Amniotic stem cell (primary cell): ENCODE measurements around the gene NR4A3.
A peak's percentile ranks its signal among the peaks of the same experiment; 100 is the strongest.

Source experiments
- DNase-seq: peaks from one replicate; lab custom pipeline; 2025; lab: John Stamatoyannopoulos, UW

Gene NR4A3

DNA sequence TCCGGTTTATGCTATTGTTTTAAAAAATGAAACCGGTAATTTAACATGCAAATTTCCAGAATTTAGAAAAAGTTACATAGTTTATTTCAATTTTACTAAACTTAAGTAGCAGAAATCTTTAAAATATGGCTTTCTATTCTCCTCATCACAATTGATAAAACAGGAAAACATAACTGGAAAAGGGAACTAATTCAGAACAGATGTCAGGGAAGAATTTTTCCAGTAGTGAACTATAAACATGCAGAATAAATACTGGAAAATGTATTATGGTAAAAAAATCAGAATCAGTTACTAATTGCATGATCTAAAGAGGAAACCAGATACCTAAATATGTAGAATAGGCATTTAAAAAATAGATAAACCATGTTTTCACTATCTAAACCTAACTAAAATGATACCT lies 7.3 kb upstream of the NR4A3 start:
- no peak for DNase-seq

DNA sequence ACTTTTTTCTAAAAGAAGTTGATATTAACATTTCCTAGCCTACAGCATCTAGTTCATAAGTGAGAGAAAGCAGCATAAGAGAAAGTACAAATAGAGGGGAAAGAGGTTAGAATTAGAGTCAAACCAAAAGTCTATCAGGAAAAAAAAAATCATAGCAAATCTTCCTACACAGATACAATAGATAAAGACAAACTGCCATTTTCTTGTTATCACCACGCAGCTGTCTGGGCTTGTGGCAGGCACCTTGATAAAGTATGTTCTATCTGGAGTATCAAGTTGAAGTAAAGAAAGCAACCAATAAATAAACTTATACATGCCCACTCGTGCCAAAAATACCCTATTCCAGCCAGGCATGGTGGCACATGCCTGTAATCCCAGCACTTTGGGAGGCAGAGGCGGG lies 5.3 kb upstream of the NR4A3 start:
- no peak for DNase-seq

DNA sequence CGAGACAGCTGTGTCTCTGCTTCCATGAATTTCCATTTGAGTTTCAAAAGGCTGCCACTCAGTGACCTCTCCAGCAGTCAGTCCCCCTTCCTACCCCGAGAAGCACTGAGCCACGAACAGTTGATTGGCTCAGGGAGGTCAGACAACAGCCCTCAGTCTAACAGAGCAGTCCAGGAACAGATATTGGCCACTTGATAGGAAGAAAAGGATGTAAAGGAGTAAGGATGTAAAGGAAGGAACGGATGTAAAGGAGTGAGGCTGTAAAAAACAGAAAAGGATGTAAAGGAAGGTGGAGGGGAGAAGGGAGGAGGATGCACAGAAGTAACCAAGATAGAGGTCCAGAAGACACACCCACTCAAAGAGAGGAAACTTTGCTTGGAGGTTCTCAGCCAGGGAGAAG lies 3.2 kb upstream of the NR4A3 start:
- DNase-seq = no peak

DNA sequence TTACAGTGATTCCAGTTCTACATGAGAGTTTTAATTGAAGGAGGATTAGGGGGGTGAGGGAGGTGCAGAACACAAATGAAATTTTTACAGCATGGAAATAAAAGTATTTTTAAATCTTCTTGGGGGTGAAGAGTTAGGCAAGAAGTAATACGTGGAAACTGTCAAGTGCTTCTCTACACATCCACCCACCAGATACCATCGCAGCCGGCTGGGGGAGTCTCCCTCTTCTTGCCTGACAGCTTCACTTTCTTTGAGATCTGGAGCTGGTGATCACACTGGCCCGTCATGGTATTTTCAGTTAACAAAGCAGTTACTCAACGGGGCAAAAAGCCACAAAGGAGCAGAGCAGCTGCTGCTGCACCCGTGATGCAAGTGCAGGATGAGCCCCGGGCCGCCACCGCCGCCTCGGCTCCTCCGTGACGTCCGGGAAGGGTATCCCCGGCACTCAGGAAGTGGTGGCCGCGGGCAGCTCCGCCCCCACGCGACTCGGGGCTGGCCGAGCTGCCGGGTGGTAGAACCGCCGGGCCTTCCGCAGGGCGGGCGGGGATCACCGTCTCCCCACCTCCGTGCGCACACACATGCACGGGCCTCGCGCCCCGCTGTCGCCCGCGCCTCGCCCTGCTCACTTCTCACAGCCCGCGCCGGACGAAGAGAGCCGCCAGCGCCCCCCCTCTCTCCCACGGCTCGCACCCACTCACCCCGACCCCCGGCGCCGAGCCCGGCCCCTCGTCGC lies 2.4 kb upstream of the NR4A3 start:
- peak; percentile 89 for DNase-seq

DNA sequence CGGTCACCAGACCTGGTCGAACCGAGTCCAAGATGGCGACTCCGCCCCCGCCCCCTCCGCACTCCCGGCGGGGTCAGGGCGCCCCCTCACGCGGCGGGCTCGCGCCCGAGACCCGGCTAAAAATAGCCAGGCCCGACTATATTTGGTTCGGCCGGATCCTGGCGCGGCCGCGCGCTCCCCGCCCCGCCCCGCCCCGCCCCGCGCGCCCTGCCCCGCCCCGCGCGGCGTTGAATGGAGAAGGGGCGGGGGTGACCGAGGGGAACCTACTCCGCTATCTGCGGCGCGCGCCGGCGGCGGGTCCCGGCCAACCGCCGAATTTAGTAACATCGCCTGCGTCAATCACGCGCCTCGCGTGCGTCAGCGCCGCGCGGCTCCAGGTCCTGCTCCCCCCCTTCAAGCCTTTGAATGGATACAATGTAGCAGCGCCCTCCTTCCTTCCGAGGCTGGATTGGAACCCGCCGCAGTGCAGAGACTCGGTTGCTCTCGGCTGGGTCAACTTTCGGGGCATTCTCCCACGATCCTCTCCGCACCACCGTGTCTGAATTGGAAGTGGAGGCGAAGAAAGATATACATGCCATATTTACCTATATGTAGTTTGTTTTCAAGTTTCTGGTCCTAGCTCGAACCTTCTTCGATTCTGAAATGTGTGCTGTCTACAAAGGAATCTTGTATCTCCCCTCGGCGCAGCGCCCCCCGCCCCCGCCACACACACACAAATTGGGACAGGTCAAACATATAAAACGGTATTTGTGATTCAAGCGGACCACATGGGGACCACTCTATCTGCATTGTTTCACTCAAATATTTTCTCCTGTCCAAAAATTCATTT lies 1.6 kb upstream of the NR4A3 start:
- DNase-seq = peak; percentile 97

DNA sequence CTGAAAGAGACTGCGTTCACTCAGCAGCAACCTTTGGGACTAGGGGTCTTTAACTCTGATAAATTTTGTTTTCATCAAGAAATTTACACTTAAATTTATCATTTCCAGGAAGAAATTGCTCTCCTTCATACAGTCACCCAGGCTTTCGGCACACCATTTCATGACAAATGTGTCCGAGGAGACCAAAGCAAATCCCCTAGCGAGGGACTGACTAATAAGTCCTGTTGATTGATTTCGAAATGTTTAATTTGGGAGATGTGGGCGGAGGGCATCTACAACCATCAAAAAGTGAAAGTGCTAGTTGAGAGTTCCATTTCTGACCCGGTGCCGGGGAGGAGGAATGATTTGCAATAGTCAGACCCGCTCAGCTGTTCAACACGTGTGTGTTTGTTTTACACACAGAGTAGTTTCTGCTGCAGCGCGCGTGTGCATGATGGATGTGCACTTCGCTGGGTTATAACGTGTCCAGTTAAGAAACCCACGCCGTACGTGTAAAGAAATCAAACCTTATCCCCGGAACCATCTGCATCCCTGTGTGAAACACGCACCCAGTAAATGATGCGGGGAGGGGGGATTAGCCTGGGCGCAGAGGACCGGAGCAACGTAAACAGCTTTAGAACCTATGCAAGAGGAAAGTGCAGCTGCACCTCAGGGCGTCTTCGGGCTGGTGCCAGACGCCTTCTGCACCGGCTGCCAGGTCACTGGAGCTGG lies 845 bp upstream of the NR4A3 start:
- DNase-seq = peak; percentile 62

DNA sequence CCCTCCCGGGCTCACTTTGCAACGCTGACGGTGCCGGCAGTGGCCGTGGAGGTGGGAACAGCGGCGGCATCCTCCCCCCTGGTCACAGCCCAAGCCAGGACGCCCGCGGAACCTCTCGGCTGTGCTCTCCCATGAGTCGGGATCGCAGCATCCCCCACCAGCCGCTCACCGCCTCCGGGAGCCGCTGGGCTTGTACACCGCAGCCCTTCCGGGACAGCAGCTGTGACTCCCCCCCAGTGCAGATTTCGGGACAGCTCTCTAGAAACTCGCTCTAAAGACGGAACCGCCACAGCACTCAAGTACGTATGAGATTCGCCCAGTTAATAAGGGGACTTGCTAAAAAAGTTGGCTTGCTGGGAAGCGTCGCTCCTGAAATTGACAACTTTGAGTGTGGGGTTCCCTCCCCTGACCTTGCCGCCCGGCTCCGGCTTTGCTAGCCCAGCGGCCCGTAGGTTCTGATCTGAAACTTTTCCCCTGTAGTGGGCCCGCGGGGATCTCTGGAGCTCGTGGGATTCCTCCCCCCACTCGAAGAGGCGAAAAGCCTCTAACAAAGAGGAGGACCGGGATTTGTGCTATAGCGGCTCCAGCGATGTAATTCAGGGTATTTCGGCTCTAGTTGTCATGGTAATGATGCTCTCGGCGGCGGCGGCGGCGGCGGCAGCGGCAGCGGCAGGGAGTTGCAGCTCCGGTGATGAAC lies 572 bp downstream of the NR4A3 start:
- DNase-seq = peak; percentile 58

DNA sequence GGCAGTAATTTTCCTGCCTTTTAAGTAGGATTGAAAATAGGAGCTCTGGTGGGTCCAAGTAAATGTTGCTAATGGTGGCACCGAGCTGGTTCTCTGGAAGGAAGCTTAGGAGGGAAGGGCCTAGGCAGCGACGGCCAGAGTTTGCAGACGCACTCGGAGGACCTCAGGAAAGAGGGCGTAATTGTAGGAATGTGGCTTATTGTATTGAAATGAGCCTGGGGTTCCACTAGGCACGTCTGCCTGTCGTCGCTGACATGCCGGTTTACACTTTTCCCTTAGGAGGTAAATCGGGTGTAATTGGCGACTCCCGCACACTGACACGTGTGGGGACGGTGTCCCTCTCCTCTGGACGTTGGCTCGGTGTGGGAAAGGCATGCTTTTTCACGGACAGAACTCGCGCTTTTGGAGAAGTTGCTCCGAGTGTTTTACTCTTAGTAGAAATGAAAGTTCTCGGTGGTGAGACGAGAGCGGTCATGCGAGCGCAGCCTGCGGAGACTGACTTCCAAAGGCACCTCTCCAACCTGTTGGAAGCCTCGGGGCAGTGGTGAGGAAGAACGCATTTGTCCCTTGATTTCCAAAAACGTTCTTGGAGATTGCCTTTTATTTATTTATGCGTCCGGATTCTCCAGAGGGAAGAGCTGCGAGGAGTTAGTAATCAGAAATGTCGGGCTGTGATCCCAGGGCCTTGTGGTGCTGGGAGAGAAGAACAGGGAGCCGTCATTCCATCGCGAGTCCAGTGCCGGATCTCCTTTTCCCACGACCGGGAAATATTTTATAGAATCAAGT lies 1.3 kb downstream of the NR4A3 start:
- DNase-seq = peak; percentile 6

DNA sequence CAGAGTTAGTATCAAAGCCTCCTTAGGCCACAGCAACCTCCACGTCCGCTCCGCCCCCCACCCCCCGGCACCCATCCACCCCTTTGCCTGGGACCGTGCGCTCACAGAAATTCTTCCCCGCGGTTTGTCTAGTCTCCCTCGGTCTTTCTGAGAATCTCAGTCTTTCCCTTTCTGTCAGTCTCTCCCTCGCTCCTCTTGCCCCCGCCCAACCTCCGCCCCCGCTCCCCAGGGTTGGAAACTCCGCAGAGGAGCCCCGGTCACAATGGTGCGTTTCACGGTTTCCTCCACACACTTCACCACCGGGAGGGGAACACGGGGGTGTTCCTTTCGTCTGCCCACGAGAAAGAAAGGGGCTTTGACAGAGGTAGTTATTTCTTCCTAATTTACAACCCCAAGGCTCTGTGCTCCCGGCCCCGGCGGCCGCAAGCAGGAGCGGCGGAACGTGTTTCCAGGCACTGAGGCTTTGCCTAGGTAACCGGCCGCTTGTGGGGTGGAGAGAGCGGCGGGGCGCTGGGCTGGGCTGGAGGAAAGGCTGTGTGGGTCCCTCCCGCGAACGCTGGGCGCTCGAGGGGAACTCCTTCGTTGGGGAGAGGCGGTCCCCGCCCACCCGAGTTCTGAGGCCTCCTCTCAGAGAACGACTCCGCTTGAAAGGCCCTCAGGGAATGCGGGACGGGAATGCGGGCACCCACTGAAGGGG lies 2.1 kb downstream of the NR4A3 start:
- no peak for DNase-seq

DNA sequence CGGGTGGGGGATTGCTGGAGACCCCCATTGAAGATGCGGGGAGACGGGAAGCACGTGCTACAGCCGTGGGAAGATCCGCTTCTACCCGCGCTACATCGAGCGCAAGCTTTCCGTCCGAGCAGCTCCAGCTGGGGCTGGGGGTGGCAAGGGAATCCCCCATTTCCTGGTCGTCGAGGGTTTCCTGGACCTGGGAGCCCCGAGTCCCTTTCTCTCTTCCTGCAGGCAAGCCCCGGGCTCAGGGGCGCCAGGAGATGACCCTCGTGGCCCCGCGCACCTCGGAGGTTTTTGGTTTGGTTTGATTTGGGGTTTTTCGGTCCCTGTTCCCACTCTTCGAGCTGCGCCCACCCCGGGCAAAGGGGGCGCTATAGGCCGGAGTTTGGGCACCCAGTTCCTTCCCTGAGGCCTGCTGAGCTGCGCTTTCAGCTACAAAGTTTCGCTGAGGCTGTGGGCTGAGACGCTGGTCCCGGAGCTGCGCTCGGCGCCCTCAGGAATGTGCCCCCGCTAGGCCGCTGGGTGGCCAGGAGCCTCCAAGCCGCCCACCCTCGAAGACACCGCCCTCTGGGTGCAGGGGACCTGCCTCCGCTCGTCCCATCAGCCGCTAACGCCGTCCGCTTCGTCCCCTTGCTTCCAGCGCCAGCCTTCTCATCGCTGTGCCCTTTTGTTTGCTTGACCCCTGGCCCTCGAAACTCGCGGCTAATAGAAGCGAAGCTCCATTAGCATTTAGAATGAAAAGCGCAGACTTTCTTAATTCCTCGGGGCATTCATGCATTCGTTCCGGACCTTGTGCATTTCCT lies 2.9 kb downstream of the NR4A3 start:
- DNase-seq = peak; percentile 11

DNA sequence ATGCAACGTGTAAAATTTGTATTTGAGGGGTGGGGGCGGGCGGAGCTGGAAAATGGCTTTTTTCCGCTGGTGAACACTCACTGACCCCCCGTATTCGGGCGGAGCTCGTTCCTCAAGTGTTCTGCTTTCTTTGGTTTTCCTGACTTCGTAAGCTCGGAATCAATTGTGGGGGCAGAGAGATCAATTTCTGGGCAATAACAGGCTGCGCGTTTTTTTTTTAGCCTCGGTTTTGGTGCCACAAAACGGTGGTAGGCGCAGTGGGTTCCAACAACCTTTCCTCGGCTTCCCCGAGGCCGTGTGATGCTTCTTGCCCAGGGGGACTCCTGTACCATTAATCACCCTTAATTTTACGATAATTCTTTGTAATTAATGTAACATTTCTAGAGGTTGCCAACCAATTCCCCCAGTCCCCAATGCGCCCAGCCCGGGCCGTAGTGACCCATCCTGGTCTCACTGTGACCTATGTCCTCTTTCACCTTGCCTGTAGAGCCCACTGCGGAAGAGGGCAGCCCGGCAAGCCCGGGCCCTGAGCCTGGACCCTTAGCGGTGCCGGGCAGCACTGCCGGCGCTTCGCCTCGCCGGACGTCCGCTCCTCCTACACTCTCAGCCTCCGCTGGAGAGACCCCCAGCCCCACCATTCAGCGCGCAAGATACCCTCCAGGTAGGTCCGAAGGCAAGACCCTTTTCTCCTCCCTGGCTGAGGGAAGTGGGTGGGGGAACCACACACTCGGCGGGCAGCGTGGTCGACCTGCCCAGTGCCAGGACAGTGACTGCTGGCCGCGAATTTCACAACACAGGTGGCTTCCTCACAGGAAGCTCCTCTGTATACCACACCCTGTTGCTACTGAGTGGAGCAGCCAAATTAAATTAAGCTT lies 3.7 kb downstream of the NR4A3 start:
- no peak for DNase-seq

DNA sequence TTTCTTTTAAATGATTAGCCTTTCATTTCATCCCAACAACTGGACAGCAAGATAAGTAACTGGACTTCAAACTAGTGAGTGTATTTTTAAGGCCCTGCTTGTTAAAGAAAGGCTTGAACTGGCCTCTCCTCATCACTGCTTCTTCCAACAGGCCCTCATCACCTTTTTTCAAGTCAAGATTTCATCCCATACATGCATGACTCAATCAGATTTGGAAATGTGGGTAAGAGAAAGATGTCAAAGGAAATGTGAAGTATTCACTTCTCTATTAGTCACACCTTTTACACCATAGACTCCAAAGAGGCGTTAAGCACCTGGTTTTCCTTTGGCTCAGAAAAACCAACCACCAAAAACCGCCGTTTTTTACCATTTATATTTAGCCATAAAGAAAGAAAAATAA lies 4.9 kb downstream of the NR4A3 start:
- no peak for DNase-seq

DNA sequence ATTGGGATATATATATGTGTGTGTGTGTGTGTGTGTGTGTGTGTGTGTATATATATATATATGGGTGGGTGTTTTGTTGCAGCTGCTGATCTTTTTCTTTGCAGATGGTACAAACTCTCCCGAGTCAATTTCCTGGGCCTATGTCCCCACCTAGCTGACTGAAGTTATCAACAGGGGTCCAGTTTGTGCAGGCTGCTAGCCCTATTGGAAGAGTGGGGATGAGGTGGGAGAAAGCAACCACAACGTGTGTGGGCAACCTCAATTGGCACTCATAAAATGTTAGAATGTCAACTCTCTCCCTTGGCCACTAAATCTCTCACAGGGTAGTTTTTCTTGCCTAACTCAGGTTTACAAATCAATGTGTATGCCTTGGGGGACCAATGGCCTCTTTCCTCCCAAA lies 5.6 kb downstream of the NR4A3 start:
- no peak for DNase-seq

DNA sequence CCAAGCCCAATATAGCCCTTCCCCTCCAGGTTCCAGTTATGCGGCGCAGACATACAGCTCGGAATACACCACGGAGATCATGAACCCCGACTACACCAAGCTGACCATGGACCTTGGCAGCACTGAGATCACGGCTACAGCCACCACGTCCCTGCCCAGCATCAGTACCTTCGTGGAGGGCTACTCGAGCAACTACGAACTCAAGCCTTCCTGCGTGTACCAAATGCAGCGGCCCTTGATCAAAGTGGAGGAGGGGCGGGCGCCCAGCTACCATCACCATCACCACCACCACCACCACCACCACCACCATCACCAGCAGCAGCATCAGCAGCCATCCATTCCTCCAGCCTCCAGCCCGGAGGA lies 6.3 kb downstream of the NR4A3 start:
- DNase-seq = no peak

DNA sequence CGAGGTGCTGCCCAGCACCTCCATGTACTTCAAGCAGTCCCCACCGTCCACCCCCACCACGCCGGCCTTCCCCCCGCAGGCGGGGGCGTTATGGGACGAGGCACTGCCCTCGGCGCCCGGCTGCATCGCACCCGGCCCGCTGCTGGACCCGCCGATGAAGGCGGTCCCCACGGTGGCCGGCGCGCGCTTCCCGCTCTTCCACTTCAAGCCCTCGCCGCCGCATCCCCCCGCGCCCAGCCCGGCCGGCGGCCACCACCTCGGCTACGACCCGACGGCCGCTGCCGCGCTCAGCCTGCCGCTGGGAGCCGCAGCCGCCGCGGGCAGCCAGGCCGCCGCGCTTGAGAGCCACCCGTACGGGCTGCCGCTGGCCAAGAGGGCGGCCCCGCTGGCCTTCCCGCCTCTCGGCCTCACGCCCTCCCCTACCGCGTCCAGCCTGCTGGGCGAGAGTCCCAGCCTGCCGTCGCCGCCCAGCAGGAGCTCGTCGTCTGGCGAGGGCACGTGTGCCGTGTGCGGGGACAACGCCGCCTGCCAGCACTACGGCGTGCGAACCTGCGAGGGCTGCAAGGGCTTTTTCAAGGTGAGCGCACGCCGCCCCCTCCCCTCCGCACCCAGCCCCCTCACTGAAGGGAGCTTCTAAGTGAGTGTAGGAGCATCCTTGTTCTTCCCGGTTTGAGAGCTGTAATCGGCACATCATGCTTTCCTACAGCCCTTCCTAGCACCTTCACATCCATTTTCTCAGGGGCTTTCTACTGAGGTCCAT lies 6.9 kb downstream of the NR4A3 start:
- DNase-seq = no peak

DNA sequence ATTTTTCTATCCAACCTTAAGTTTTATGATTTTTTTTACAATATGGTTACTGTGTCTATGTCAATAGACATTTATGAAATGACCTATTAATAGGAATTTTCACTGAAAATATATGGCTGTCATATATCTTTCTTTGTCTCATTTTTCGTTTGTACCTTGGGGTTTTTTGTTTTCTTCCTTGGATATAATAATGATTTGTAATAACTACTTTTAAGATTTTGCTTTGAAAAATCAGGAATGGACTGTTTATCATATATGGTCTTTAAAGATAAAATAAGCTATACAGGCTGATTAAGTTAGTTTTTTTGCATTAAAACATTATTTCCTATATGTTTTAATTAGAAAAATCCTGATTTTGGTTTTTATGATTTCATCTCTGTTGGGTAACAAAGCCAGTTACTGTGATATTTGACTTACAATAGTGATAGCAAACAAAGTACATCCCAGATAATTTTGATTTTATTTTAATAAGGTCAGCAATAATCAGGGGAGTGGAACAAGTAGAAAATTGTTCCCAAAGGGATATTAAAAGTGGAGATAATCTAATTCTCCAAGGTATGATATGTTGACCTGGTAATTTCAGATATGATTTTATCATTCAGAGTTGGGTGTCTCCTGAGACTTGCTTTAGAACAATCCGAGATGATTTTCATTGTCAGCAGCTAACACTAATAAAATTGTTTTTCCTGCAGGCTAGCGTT lies 10.3 kb downstream of the NR4A3 start:
- no peak for DNase-seq

DNA sequence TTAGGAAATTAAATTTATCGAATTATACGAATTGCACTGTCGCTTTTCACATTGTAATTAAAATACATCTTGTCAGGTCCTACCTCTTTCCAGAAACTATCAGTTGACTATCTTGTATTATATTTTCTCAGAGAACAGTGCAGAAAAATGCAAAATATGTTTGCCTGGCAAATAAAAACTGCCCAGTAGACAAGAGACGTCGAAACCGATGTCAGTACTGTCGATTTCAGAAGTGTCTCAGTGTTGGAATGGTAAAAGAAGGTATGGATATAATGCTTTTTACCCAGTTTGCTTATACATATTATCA lies 10.8 kb downstream of the NR4A3 start:
- no peak for DNase-seq

DNA sequence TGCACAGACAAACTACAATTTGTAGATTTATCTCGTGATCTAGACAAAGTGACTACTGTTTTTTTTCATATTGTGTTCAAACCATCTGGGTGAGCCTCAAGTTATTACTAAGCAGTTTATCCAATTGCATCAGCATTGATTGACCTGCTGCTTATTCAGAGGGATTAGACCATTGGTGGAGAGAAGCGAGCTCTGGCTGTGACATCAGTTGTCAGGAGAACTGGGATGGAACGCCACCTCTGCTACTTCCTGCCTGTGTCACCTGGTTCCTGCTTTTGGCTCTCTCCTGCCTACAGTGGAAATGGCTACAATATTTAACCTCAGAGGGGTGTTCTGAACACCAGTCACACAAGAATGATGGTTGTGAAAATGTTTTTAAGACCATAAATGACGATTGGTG lies 12.1 kb downstream of the NR4A3 start:
- no peak for DNase-seq
